Measurements from ENCODE around the gene CEP192. TPM values are rescaled to one million over a fixed set of nuclear protein-coding genes. Genes with fewer than 3 reads are reported as not detected.
"Not testable (repeated sequence)": the region's sequence is repeated elsewhere in the genome, so short reads cannot be mapped to it uniquely, and the experiment has no call there.

CEP192 gene
- total RNA-seq, 1 donor from 2014 or later = 58.7 TPM

- Histone ChIP-seq H3K4me3 (no peak overlapping the region), H3K79me2 (ENCODE audit: low read depth) (peaks cover 92% of the 10 kb centered on the region), H3K9ac (no peak overlapping the region), H3K9me3 (ENCODE audit: low read depth) (no peaks in the 10 kb centered on the region), H3K4me2 (no peak overlapping the region), H3K27ac (no peak overlapping the region), H3K36me3 (no peaks in the 10 kb centered on the region), H3F3A (ENCODE audit: low read depth) (peaks cover 3% of the 10 kb centered on the region), H3K4me1 (peaks cover 18% of the 10 kb centered on the region), H2AFZ (replicated peaks) (no peak overlapping the region), H4K20me1 (ENCODE audit: low read depth) (peaks cover 54% of the 10 kb centered on the region), H3K27me3 (no peaks in the 10 kb centered on the region)
- Mint-ChIP-seq H3K4me1 (peaks cover 11% of the 10 kb centered on the region), H3K27me3 (ENCODE audit: insufficient read depth, low read depth) (peaks cover 2% of the 10 kb centered on the region), H3K4me3 (no peak overlapping the region), H3K9me3 (no peaks in the 10 kb centered on the region), H3K36me3 (no peaks in the 10 kb centered on the region), H3K27ac (no peak overlapping the region)
- no peak for TF ChIP-seq CTCF (IDR thresholded peaks at IDR 0.05)
- TF ChIP-seq EZH2 (IDR thresholded peaks at IDR 0.05) = no peak
- no peak for TF ChIP-seq EZH2phosphoT487 (IDR thresholded peaks at IDR 0.05)
- DNase-seq (ENCODE audit: low spot score) = no peak
These were observed 5.6 kb downstream of the CEP192 start for GRCh38 chr18:12996661-12997292.

- not testable (repeated sequence) for H3K9ac ChIP-seq; H3K9me3 ChIP-seq (ENCODE audit: low read depth); H2AFZ ChIP-seq (replicated peaks); H3K27ac ChIP-seq; H3K36me3 Mint-ChIP-seq; H3F3A ChIP-seq (ENCODE audit: low read depth); H3K27me3 ChIP-seq; H3K9me3 Mint-ChIP-seq; H3K4me3 Mint-ChIP-seq; H3K27ac Mint-ChIP-seq; H3K4me1 Mint-ChIP-seq; H3K27me3 Mint-ChIP-seq (ENCODE audit: insufficient read depth, low read depth); H3K4me2 ChIP-seq; H3K4me3 ChIP-seq; DNase-seq (ENCODE audit: low spot score); H3K36me3 ChIP-seq
- H4K20me1 ChIP-seq (ENCODE audit: low read depth) = peaks cover 49% of the 10 kb centered on the region
- H3K4me1 ChIP-seq = peaks cover 17% of the 10 kb centered on the region
- H3K79me2 ChIP-seq (ENCODE audit: low read depth) = peaks cover 86% of the 10 kb centered on the region
These were observed 6.2 kb downstream of the CEP192 start for GRCh38 chr18:12997330-12997729.

GRCh38 chr18:12998332-12999060 is 7.3 kb downstream of the CEP192 start:
- Histone ChIP-seq H3K79me2 (ENCODE audit: low read depth) (peaks cover 75% of the 10 kb centered on the region), H3K36me3 (peaks cover 5% of the 10 kb centered on the region), H3K9me3 (ENCODE audit: low read depth) (no peaks in the 10 kb centered on the region), H3F3A (ENCODE audit: low read depth) (no peaks in the 10 kb centered on the region), H3K4me3 (no peak overlapping the region), H3K27ac (no peak overlapping the region), H3K4me2 (no peak overlapping the region), H2AFZ (replicated peaks) (no peak overlapping the region), H4K20me1 (ENCODE audit: low read depth) (peaks cover 47% of the 10 kb centered on the region), H3K4me1 (peaks cover 6% of the 10 kb centered on the region), H3K27me3 (no peaks in the 10 kb centered on the region), H3K9ac (no peak overlapping the region)
- no peak for DNase-seq (ENCODE audit: low spot score)
- Mint-ChIP-seq H3K27ac (no peak overlapping the region), H3K27me3 (ENCODE audit: insufficient read depth, low read depth) (no peaks in the 10 kb centered on the region), H3K4me3 (no peak overlapping the region), H3K9me3 (no peaks in the 10 kb centered on the region), H3K4me1 (no peaks in the 10 kb centered on the region), H3K36me3 (no peaks in the 10 kb centered on the region)
- TF ChIP-seq EZH2 (IDR thresholded peaks at IDR 0.05) (no peak), CTCF (IDR thresholded peaks at IDR 0.05) (no peak), EZH2phosphoT487 (IDR thresholded peaks at IDR 0.05) (no peak)

GRCh38 chr18:13003466-13003896 is 12.3 kb downstream of the CEP192 start:
- DNase-seq (ENCODE audit: low spot score) = peak; percentile 54
- Mint-ChIP-seq H3K4me3 (no peak overlapping the region), H3K4me1 (no peaks in the 10 kb centered on the region), H3K27me3 (ENCODE audit: insufficient read depth, low read depth) (no peaks in the 10 kb centered on the region), H3K9me3 (no peaks in the 10 kb centered on the region), H3K36me3 (peaks cover 2% of the 10 kb centered on the region), H3K27ac (no peak overlapping the region)
- Histone ChIP-seq H3K4me1 (no peaks in the 10 kb centered on the region), H4K20me1 (ENCODE audit: low read depth) (peaks cover 41% of the 10 kb centered on the region), H3F3A (ENCODE audit: low read depth) (no peaks in the 10 kb centered on the region), H3K79me2 (ENCODE audit: low read depth) (peaks cover 35% of the 10 kb centered on the region), H3K27ac (no peak overlapping the region), H3K4me3 (no peak overlapping the region), H3K36me3 (peaks cover 5% of the 10 kb centered on the region), H3K9ac (no peak overlapping the region), H3K4me2 (no peak overlapping the region), H3K27me3 (no peaks in the 10 kb centered on the region), H3K9me3 (ENCODE audit: low read depth) (no peaks in the 10 kb centered on the region), H2AFZ (replicated peaks) (no peak overlapping the region)
- TF ChIP-seq CTCF (IDR thresholded peaks at IDR 0.05) (peak; percentile 47), EZH2phosphoT487 (IDR thresholded peaks at IDR 0.05) (no peak)
